Esophagus squamous epithelium (tissue), 4 donors: ENCODE results near the gene FXYD6.

Source experiments
- CTCF ChIP-seq, 6 experiments: fragments of 450-650 bp in 4 of 6; fragments of 200-600 bp in 2 of 6; sonication (generic) in 2 of 6; IDR thresholded peaks; one replicate each; pipeline ENCODE4 v1.5.1; 2016 to 2019; ENCODE audit warnings: antibody characterized with exemption in 6 of 6, mild to moderate bottlenecking in 4 of 6, moderate library complexity in 4 of 6
- POLR2A ChIP-seq, 4 donors: fragments of 450-650 bp; IDR thresholded peaks; one replicate each; pipeline ENCODE4 v1.6.1; 2017; ENCODE audit warnings: antibody characterized with exemption in 4 of 4, mild to moderate bottlenecking in 4 of 4, moderate library complexity in 3 of 4

- no peak for TF ChIP-seq POLR2A (IDR thresholded peaks at IDR 0.05)
- TF ChIP-seq CTCF (IDR thresholded peaks at IDR 0.05), result no peak
Observed at GRCh38 chr11:117909611-117910382, 33.3 kb upstream of the FXYD6 start.
